ENCODE data around the gene LRRFIP1.
"Not testable (repeated sequence)": the region's sequence is repeated elsewhere in the genome, so short reads cannot be mapped to it uniquely, and the experiment has no call there.

LRRFIP1 gene

GRCh38 chr2:237599465-237600110 lies 27.8 kb upstream of the LRRFIP1 start:
- H3K27ac ChIP-seq (ENCODE audit: low read length): no peak overlapping the region
- no peak overlapping the region for H3K4me3 ChIP-seq (ENCODE audit: low read length)
- no peak overlapping the region for H3K9ac ChIP-seq (ENCODE audit: low read depth, low read length)
- no peaks in the 10 kb centered on the region for H3K36me3 ChIP-seq (ENCODE audit: insufficient read depth, low read depth, low read length)
- H3K9me3 ChIP-seq (ENCODE audit: insufficient read depth, low read depth, low read length): no peaks in the 10 kb centered on the region
- no peaks in the 10 kb centered on the region for H3K27me3 ChIP-seq (ENCODE audit: insufficient read depth, low read length)
- peaks cover 16% of the 10 kb centered on the region; the same call in 1 of the 2 replicates for H3K4me1 ChIP-seq (ENCODE audit: insufficient read depth, low read length)

- Histone ChIP-seq H3K9me3 (ENCODE audit: insufficient read depth, low read depth, low read length) (no peaks in the 10 kb centered on the region), H3K9ac (ENCODE audit: low read depth, low read length) (no peak overlapping the region), H3K36me3 (ENCODE audit: insufficient read depth, low read depth, low read length) (no peaks in the 10 kb centered on the region), H3K27ac (ENCODE audit: low read length) (no peak overlapping the region), H3K27me3 (ENCODE audit: insufficient read depth, low read length) (no peaks in the 10 kb centered on the region), H3K4me3 (ENCODE audit: low read length) (no peak overlapping the region), H3K4me1 (ENCODE audit: insufficient read depth, low read length) (peaks cover 10% of the 10 kb centered on the region; the same call in 1 of the 2 replicates)
These were observed 27.1 kb upstream of the LRRFIP1 start for GRCh38 chr2:237600205-237600846.

- Histone ChIP-seq H3K27me3 (ENCODE audit: insufficient read depth, low read length) (no peaks in the 10 kb centered on the region), H3K36me3 (ENCODE audit: insufficient read depth, low read depth, low read length) (no peaks in the 10 kb centered on the region), H3K27ac (ENCODE audit: low read length) (no peak overlapping the region), H3K9ac (ENCODE audit: low read depth, low read length) (no peak overlapping the region), H3K4me3 (ENCODE audit: low read length) (no peak overlapping the region), H3K4me1 (ENCODE audit: insufficient read depth, low read length) (peaks cover 8% of the 10 kb centered on the region; the same call in 1 of the 2 replicates), H3K9me3 (ENCODE audit: insufficient read depth, low read depth, low read length) (0 out of 2 replicates have a peak, but pooled peaks cover 4% of the 10 kb centered on the region)
These were observed 25.8 kb upstream of the LRRFIP1 start for GRCh38 chr2:237601453-237602116.

- no peaks in the 10 kb centered on the region for H3K27me3 ChIP-seq (ENCODE audit: insufficient read depth, low read length)
- H3K27ac ChIP-seq (ENCODE audit: low read length): no peak overlapping the region
- peaks cover 8% of the 10 kb centered on the region; the same call in 1 of the 2 replicates for H3K4me1 ChIP-seq (ENCODE audit: insufficient read depth, low read length)
- H3K36me3 ChIP-seq (ENCODE audit: insufficient read depth, low read depth, low read length): no peaks in the 10 kb centered on the region
- H3K9ac ChIP-seq (ENCODE audit: low read depth, low read length): no peak overlapping the region
- H3K4me3 ChIP-seq (ENCODE audit: low read length): no peak overlapping the region
- H3K9me3 ChIP-seq (ENCODE audit: insufficient read depth, low read depth, low read length): 0 out of 2 replicates have a peak, but pooled peaks cover 4% of the 10 kb centered on the region
These were observed 25.0 kb upstream of the LRRFIP1 start for GRCh38 chr2:237602409-237602808.

- Histone ChIP-seq H3K4me3 (ENCODE audit: low read length) (no peak overlapping the region), H3K36me3 (ENCODE audit: insufficient read depth, low read depth, low read length) (no peaks in the 10 kb centered on the region), H3K27me3 (ENCODE audit: insufficient read depth, low read length) (no peaks in the 10 kb centered on the region), H3K4me1 (ENCODE audit: insufficient read depth, low read length) (peaks cover 8% of the 10 kb centered on the region; the same call in 1 of the 2 replicates), H3K9me3 (ENCODE audit: insufficient read depth, low read depth, low read length) (0 out of 2 replicates have a peak, but pooled peaks cover 4% of the 10 kb centered on the region), H3K27ac (ENCODE audit: low read length) (no peak overlapping the region), H3K9ac (ENCODE audit: low read depth, low read length) (no peak overlapping the region)
These were observed 24.2 kb upstream of the LRRFIP1 start for GRCh38 chr2:237603049-237603717.

- no peak overlapping the region for H3K9ac ChIP-seq (ENCODE audit: low read depth, low read length)
- H3K9me3 ChIP-seq (ENCODE audit: insufficient read depth, low read depth, low read length): 0 out of 2 replicates have a peak, but pooled peaks cover 4% of the 10 kb centered on the region
- no peak overlapping the region for H3K4me3 ChIP-seq (ENCODE audit: low read length)
- no peaks in the 10 kb centered on the region for H3K36me3 ChIP-seq (ENCODE audit: insufficient read depth, low read depth, low read length)
- no peaks in the 10 kb centered on the region for H3K27me3 ChIP-seq (ENCODE audit: insufficient read depth, low read length)
- H3K27ac ChIP-seq (ENCODE audit: low read length): no peak overlapping the region
- peaks cover 8% of the 10 kb centered on the region; the same call in 1 of the 2 replicates for H3K4me1 ChIP-seq (ENCODE audit: insufficient read depth, low read length)
These were observed 23.5 kb upstream of the LRRFIP1 start for GRCh38 chr2:237603718-237604362.

GRCh38 chr2:237604391-237604790 lies 23.0 kb upstream of the LRRFIP1 start:
- H3K9me3 ChIP-seq (ENCODE audit: insufficient read depth, low read depth, low read length): 0 out of 2 replicates have a peak, but pooled peaks cover 4% of the 10 kb centered on the region
- H3K4me1 ChIP-seq (ENCODE audit: insufficient read depth, low read length): peaks cover 8% of the 10 kb centered on the region; the same call in 1 of the 2 replicates
- no peak overlapping the region for H3K27ac ChIP-seq (ENCODE audit: low read length)
- no peaks in the 10 kb centered on the region for H3K36me3 ChIP-seq (ENCODE audit: insufficient read depth, low read depth, low read length)
- no peaks in the 10 kb centered on the region for H3K27me3 ChIP-seq (ENCODE audit: insufficient read depth, low read length)
- no peak overlapping the region for H3K4me3 ChIP-seq (ENCODE audit: low read length)
- H3K9ac ChIP-seq (ENCODE audit: low read depth, low read length): no peak overlapping the region

GRCh38 chr2:237604960-237605359 lies 22.4 kb upstream of the LRRFIP1 start:
- Histone ChIP-seq H3K9me3 (ENCODE audit: insufficient read depth, low read depth, low read length) (0 out of 2 replicates have a peak, but pooled peaks cover 4% of the 10 kb centered on the region), H3K9ac (ENCODE audit: low read depth, low read length) (no peak overlapping the region), H3K27ac (ENCODE audit: low read length) (no peak overlapping the region), H3K4me3 (ENCODE audit: low read length) (no peak overlapping the region), H3K36me3 (ENCODE audit: insufficient read depth, low read depth, low read length) (no peaks in the 10 kb centered on the region), H3K27me3 (ENCODE audit: insufficient read depth, low read length) (no peaks in the 10 kb centered on the region), H3K4me1 (ENCODE audit: insufficient read depth, low read length) (peaks cover 8% of the 10 kb centered on the region; the same call in 1 of the 2 replicates)

GRCh38 chr2:237606522-237606921 lies 20.9 kb upstream of the LRRFIP1 start:
- not testable (repeated sequence) for H3K36me3 ChIP-seq (ENCODE audit: insufficient read depth, low read depth, low read length); H3K27me3 ChIP-seq (ENCODE audit: insufficient read depth, low read length); H3K27ac ChIP-seq (ENCODE audit: low read length); H3K4me3 ChIP-seq (ENCODE audit: low read length); H3K4me1 ChIP-seq (ENCODE audit: insufficient read depth, low read length); H3K9me3 ChIP-seq (ENCODE audit: insufficient read depth, low read depth, low read length); H3K9ac ChIP-seq (ENCODE audit: low read depth, low read length)

GRCh38 chr2:237612527-237613357 lies 14.6 kb upstream of the LRRFIP1 start:
- Histone ChIP-seq H3K27me3 (ENCODE audit: insufficient read depth, low read length) (no peaks in the 10 kb centered on the region), H3K9ac (ENCODE audit: low read depth, low read length) (peak overlapping the region; percentile 34; the same call in 1 of the 2 replicates), H3K27ac (ENCODE audit: low read length) (peak overlapping the region; percentile 54), H3K4me1 (ENCODE audit: insufficient read depth, low read length) (peaks cover 26% of the 10 kb centered on the region), H3K9me3 (ENCODE audit: insufficient read depth, low read depth, low read length) (no peaks in the 10 kb centered on the region), H3K4me3 (ENCODE audit: low read length) (no peak overlapping the region), H3K36me3 (ENCODE audit: insufficient read depth, low read depth, low read length) (no peaks in the 10 kb centered on the region)

Data from iPS-20b (cell line).